K562 (cell line): ENCODE measurements around the gene UIMC1. TPM values are rescaled to one million over a fixed set of nuclear protein-coding genes. Genes with fewer than 3 reads are reported as not detected.

Source experiments
- ATAC-seq: fragments of 200-7000 bp; cut with Tn5 transposase; 3 replicates; pipeline ENCODE4 v1.9.1; 2020; ENCODE audit warnings: moderate library complexity
- BruUV-seq: library from RNA; stranded (reverse); fragments of 400-500 nt; replicated peaks from 2 replicates; lab custom pipeline; 2021; lab: Mats Ljungman, UMichigan
- CTCF ChIA-PET: fragments of 300-600 bp; formaldehyde crosslinking; extraction: SDS; loops from one replicate; lab custom pipeline; 2021; ENCODE audit warnings: low intra/inter-chr PET ratio; lab: Yijun Ruan, JAX
- POLR2A ChIA-PET: fragments of 300-600, 350-650 bp; sonication (Branson Sonifier 250); formaldehyde crosslinking; extraction: SDS; loops from one replicate; lab custom pipeline; 2021; ENCODE audit warnings: antibody characterized with exemption, inconsistent platforms; lab: Yijun Ruan, JAX
- DNase-seq, 4 experiments: peaks; one replicate each; pipeline versions ENCODE4 v3.0.0 to v3.0.0-alpha.2; 2011 to 2018; ENCODE audit warnings: low spot score in 3 of 4, mixed read lengths in 3 of 4; ENCODE audit errors: extremely low read depth in 1 of 4
- FAIRE-seq: peaks from 2 replicates; lab custom pipeline; 2011; peaks lifted over from hg19 to GRCh38; lab: Jason Lieb, UNC
- H2AFZ ChIP-seq: 2 replicates; pipeline ENCODE4 v1.6.0; 2011; ENCODE audit warnings: low read depth, low read length, control low read depth, inconsistent platforms
- H3K27ac ChIP-seq: fragments of 200-600 bp; 3 replicates; pipeline ENCODE4 v1.8.0; 2011; ENCODE audit warnings: low read depth, mild to moderate bottlenecking, control low read depth, inconsistent platforms, low read length, moderate library complexity, mixed read lengths; ENCODE audit errors: extremely low read depth
- H3K27me3 ChIP-seq, 2 experiments: fragments of 300-600 bp in 1 of 2; 2 replicates in 1 of 2; 3 replicates in 1 of 2; pipeline versions ENCODE4 v1.6.0 to v1.8.0; 2011; ENCODE audit warnings: inconsistent platforms in 2 of 2, low read length in 2 of 2, mild to moderate bottlenecking in 1 of 2, mixed read lengths in 1 of 2, moderate library complexity in 1 of 2; ENCODE audit not compliant: control insufficient read depth in 2 of 2, insufficient read depth in 2 of 2
- H3K36me3 ChIP-seq: fragments of 300-600 bp; 3 replicates; pipeline ENCODE4 v1.8.0; 2011; ENCODE audit warnings: mild to moderate bottlenecking, low read length, inconsistent platforms; ENCODE audit not compliant: control insufficient read depth, insufficient read depth
- H3K4me1 ChIP-seq, 2 experiments: fragments of 200-600 bp in 1 of 2; replicated peaks in 1 of 2; 2 replicates in 1 of 2; 3 replicates in 1 of 2; pipeline versions ENCODE4 v1.5.1 to v1.8.0; 2011; ENCODE audit warnings: inconsistent platforms in 2 of 2, low read length in 2 of 2, mild to moderate bottlenecking in 1 of 2, mixed read lengths in 1 of 2, moderate library complexity in 1 of 2; ENCODE audit not compliant: control insufficient read depth in 2 of 2, insufficient read depth in 2 of 2
- H3K4me2 ChIP-seq: 2 replicates; pipeline ENCODE4 v1.6.1; 2011; ENCODE audit warnings: low read length, control low read depth, inconsistent platforms, mixed read lengths; ENCODE audit not compliant: insufficient read depth
- H3K4me3 ChIP-seq: fragments of 200-600 bp; sonication (generic), shearing (Covaris generic); 2 replicates; pipeline ENCODE4 v1.5.1; 2016; ENCODE audit warnings: control low read depth, inconsistent platforms
- H3K79me2 ChIP-seq: fragments of 200-600 bp; 3 replicates; pipeline ENCODE4 v1.8.0; 2011; ENCODE audit warnings: low read length, inconsistent platforms; ENCODE audit not compliant: control insufficient read depth, insufficient read depth
- H3K9ac ChIP-seq, 2 experiments: 2 replicates each; pipeline versions ENCODE4 v1.6.0 to v1.6.1; 2011; ENCODE audit warnings: low read depth in 2 of 2, low read length in 2 of 2, control low read depth in 1 of 2, inconsistent platforms in 1 of 2, mild to moderate bottlenecking in 1 of 2, mixed read lengths in 1 of 2; ENCODE audit not compliant: insufficient read depth in 1 of 2
- H3K9me1 ChIP-seq: one replicate; pipeline ENCODE4 v1.6.0; 2011; ENCODE audit warnings: inconsistent platforms, mild to moderate bottlenecking, low read length, moderate library complexity; ENCODE audit not compliant: control insufficient read depth, insufficient read depth
- H3K9me3 ChIP-seq: replicated peaks from 2 replicates; pipeline ENCODE4 v1.5.1; 2011; ENCODE audit warnings: low read depth, low read length, inconsistent platforms; ENCODE audit not compliant: control insufficient read depth, insufficient read depth
- H4K20me1 ChIP-seq: replicated peaks from 2 replicates; pipeline ENCODE4 v1.6.1; 2011; ENCODE audit warnings: low read length, inconsistent platforms, mixed read lengths; ENCODE audit not compliant: control insufficient read depth, insufficient read depth
- ATF2 ChIP-seq: sonication (generic); formaldehyde crosslinking; IDR thresholded peaks from 2 replicates; pipeline ENCODE4 v1.8.1; 2022; ENCODE audit warnings: missing genetic modification reagents
- BDP1 ChIP-seq: IDR thresholded peaks from 3 replicates; pipeline ENCODE4 v1.6.1; 2011; ENCODE audit not compliant: insufficient read length, insufficient read depth
- CHD7 ChIP-seq: fragments of 200-600 bp; sonication (generic); IDR thresholded peaks from one replicate; pipeline ENCODE4 v1.6.1; 2012; ENCODE audit warnings: mild to moderate bottlenecking, low read depth, low read length, inconsistent platforms
- DACH1 ChIP-seq: fragments of 450-650 bp; IDR thresholded peaks from 2 replicates; pipeline ENCODE4 v1.6.1; 2018; ENCODE audit not compliant: partially characterized antibody
- ELF2 ChIP-seq: fragments of 250-450 bp; sonication (Bioruptor Pico); IDR thresholded peaks from 2 replicates; pipeline ENCODE4 v1.5.0; 2021; ENCODE audit warnings: mild to moderate bottlenecking
- FOXJ2 ChIP-seq: fragments of 200-800 bp; sonication (Bioruptor generic); IDR thresholded peaks from 2 replicates; pipeline ENCODE4 v1.6.1; 2016; ENCODE audit warnings: missing genetic modification characterization, missing compliant biosample characterization
- HMG20B ChIP-seq: fragments of 250-450 bp; sonication (Bioruptor Pico); IDR thresholded peaks from 2 replicates; pipeline ENCODE4 v1.5.0; 2021; ENCODE audit warnings: mild to moderate bottlenecking
- NFXL1 ChIP-seq: fragments of 450-650 bp; formaldehyde crosslinking; IDR thresholded peaks from 2 replicates; pipeline ENCODE4 v1.4.0; 2021; ENCODE audit warnings: mild to moderate bottlenecking
- PRMT5 ChIP-seq: sonication (generic); formaldehyde crosslinking; IDR thresholded peaks from 2 replicates; pipeline ENCODE4 v1.5.0; 2020; ENCODE audit warnings: missing genetic modification reagents
- SAFB ChIP-seq: fragments of 200-400 bp; formaldehyde crosslinking; IDR thresholded peaks from 2 replicates; pipeline ENCODE4 v1.6.1; 2017; ENCODE audit warnings: low read depth, low read length, borderline replicate concordance
- ZFP1 ChIP-seq: fragments of 450-650 bp; formaldehyde crosslinking; IDR thresholded peaks from 2 replicates; pipeline ENCODE4 v1.4.0; 2020; ENCODE audit warnings: mild to moderate bottlenecking, mixed read lengths
- ZNF76 ChIP-seq: fragments of 250-450 bp; sonication (Bioruptor Pico); IDR thresholded peaks from 2 replicates; pipeline ENCODE4 v1.4.0; 2020; ENCODE audit warnings: mild to moderate bottlenecking, moderate library complexity, borderline replicate concordance
- WGBS: fragments of 100-300 bp; shearing (Covaris generic); methylation state at CpG from one replicate; pipeline ENCODE4 v1.1.6; 2016; ENCODE audit warnings: low coverage, mixed read lengths; ENCODE audit not compliant: insufficient coverage; ENCODE audit errors: missing lambda C conversion rate; 5-methylcytosine and 5-hydroxymethylcytosine counted together
- in situ Hi-C: fragments of 300-500 bp; cut with MboI; formaldehyde crosslinking; loops from 4 replicates; pipeline ENCODE4 v1.15.0; 2018; ENCODE audit warnings: inconsistent platforms, mixed read lengths
- intact Hi-C: fragments of 100-400 bp; cut with micrococcal nuclease; formaldehyde crosslinking; loops from 2 replicates; pipeline ENCODE4 v1.14.2; 2022
- polyA plus RNA-seq, 8 experiments: library from polyadenylated mRNA; depleted of rRNA in 4 of 8; stranded (reverse) in 5 of 8; unstranded in 3 of 8; fragments of >200 nt; fragmentation: Nextera tagmentation in 2 of 8; fragmentation: Illumina TruSeq in 1 of 8; extraction: Ambion mirVana in 2 of 8; extraction: Trizol in 1 of 8; gene quantifications; 2 replicates each; pipeline versions ENCODE4 v1.2.1 to v1.2.3, GENCODE V29; 2011 to 2014; ENCODE audit warnings: inconsistent platforms in 1 of 8, missing spikeins in 1 of 8
- total RNA-seq, 7 experiments: library from RNA; depleted of rRNA in 6 of 7; stranded (reverse); fragments of >200 nt in 6 of 7; fragmentation: Illumina TruSeq in 2 of 7; extraction: Trizol in 2 of 7; gene quantifications; 2 replicates each; pipeline versions ENCODE4 v1.2.1 to v1.2.3, GENCODE V29; 2011 to 2021; ENCODE audit warnings: low replicate concordance in 1 of 7

UIMC1 gene
- total and polyA plus RNA-seq, 9 of the 15 experiments (the other 6 are each of a cell fraction or from before 2014, with no cell fraction given) = 14.9 to 51.7 (median 36.8) TPM

DNA sequence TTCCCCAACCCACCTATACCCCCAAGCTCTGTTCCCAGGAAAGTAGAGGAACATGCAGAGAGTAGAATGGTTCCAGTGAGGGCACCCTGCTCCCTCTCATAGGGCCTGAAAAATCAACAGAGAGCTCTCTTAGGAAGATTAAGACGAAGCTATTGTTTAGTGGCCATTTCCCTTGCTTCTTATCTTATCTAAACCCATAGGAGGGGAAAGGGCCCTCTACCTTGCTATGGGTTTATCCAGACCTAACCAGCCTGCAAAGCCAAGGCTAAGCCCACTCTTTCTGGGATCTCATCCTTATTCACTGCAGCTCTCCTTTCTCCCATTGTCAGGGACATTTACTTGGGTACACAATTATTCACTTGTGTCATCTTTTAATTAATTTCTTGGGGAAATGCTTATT is 68.1 kb downstream of the UIMC1 start:
- BruUV-seq = no TSS peak
- ATAC-seq = peak; percentile 21; the same call in 1 of the 3 replicates
- Histone ChIP-seq H3K36me3 (peaks cover 75% of the 10 kb centered on the region), H3K9ac (no peak overlapping the region), H3K27me3 (no peaks in the 10 kb centered on the region), H3K79me2 (no peaks in the 10 kb centered on the region), H2AFZ (no peak overlapping the region), H3K27ac (no peak overlapping the region), H4K20me1 (no peaks in the 10 kb centered on the region), H3K4me3 (no peak overlapping the region), H3K9me3 (no peaks in the 10 kb centered on the region), H3K9me1 (no peaks in the 10 kb centered on the region), H3K4me1 (peaks cover 7 to 15% of the 10 kb centered on the region in 2 experiments; a peak in 3 of 5 replicates), H3K4me2 (no peak overlapping the region)
- 33% methylated on average over 1 of the region's 1 CpG for WGBS
- ChIA-PET CTCF (no interaction called here), POLR2A (interaction anchor here (0.9 kb wide), 1 partner anchor 11 kb away, joined by 3 read pairs; no protein-coding TSS in a partner anchor)
- DNase-seq = no peak
- intact Hi-C loops = no loop called here
- FAIRE-seq = no peak
- in situ Hi-C loops = no loop called here
- no peak for TF ChIP-seq ELF2 (CRISPR knock-in tag)
- no peak for TF ChIP-seq CHD7
- TF ChIP-seq HMG20B (CRISPR knock-in tag) = no peak
- no peak for TF ChIP-seq ATF2
- no peak for TF ChIP-seq ZNF76 (CRISPR knock-in tag)
- no peak for TF ChIP-seq FOXJ2 (tag)
- no peak for TF ChIP-seq NFXL1 (CRISPR knock-in tag)
- TF ChIP-seq DACH1 = no peak
- TF ChIP-seq PRMT5 (CRISPR knock-in tag) = no peak
- TF ChIP-seq ZFP1 (CRISPR knock-in tag) = no peak
- no peak for TF ChIP-seq SAFB
- no peak for TF ChIP-seq BDP1
